ENCODE measurements around the gene CYCS.
A peak's percentile ranks its signal among the peaks of the same experiment; 100 is the strongest.
"Not testable (repeated sequence)": the region's sequence is repeated elsewhere in the genome, so short reads cannot be mapped to it uniquely, and the experiment has no call there.

The CYCS gene

DNA sequence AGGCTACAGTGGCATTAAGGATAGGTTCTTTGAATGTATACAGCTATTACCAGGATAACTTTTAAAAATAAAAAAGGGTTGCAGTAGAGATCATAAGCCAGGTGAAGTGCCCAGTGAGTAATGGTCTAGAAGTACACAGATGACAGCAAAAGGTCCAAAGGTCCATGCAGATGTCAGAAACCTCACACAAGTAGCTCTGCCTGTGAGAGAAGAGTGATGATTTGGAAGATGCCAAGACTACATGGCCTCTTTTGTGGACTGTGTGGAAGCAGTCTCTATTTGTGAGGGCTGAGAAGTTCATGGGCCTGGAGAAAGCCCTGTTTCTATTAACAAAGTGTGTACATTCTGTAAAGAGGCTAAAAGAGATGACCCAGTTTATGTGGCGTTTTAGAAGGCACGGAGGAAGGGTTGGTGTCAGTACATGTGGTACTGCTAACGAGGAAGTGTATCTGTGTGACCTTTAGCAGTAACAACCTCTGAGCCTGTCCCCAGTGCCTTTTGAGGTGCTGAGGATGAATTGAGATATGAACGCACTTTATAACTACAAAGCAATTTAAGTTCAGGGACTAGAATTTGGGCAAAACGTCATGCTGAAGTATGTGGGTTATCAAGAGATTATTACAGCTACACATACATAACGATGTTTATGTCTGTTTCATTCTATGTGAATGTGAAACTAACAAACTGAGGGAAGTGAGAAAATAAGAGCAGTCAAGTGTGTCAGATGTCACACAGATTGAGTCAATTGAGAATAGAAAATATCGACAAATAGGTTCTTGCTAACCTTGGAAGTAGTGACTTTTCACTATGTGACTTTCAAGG is 7.6 kb downstream of the CYCS start:
- DNase-seq, result no peak

GRCh38 chr7:25116621-25117020 is 8.4 kb downstream of the CYCS start:
- no peak for DNase-seq

DNA sequence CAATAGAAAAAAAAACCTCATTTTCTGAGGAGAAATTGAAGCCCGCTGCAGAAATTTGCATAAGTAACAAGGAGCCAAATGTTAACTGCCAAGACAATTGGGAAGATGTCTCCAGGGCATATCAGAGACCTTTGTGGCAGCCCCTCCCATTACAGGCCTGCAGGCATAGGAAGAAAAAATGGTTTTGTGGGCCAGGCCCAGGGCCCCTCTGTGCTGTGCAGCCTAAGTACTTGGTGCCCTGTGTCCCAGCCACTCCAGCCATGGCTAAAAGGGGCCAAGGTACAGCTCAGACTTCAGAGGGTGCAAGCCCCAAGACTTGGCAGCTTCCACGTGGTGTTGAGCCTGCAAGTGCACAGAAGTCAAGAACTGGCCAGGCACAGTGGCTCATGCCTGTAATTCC is 14.5 kb downstream of the CYCS start:
- DNase-seq, result not testable (repeated sequence)

- no peak for DNase-seq
Measured at GRCh38 chr7:25109276-25109675, 15.8 kb downstream of the CYCS start.

DNA sequence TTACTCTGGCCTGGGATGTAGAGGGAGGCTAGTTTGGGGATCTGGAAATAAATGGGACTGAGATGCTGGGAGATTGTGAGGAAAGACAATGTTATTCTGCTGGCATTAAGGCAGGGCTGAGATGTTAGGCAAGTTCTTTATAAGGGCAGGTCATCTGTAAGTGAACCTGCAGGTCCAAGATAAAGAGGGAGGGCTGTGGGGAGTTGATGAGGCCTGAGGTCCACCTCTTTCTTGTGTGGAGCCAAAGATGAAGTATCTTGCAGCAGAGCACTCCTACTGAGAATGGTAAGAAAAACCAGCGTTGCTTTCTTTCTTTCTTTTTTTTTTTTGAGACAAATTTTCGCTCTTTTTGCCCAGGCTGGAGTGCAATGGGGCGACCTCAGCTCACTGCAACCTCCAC is 19.1 kb downstream of the CYCS start:
- DNase-seq, result no peak

- DNase-seq, result no peak
Measured at GRCh38 chr7:25103773-25104172, 21.3 kb downstream of the CYCS start.

DNA sequence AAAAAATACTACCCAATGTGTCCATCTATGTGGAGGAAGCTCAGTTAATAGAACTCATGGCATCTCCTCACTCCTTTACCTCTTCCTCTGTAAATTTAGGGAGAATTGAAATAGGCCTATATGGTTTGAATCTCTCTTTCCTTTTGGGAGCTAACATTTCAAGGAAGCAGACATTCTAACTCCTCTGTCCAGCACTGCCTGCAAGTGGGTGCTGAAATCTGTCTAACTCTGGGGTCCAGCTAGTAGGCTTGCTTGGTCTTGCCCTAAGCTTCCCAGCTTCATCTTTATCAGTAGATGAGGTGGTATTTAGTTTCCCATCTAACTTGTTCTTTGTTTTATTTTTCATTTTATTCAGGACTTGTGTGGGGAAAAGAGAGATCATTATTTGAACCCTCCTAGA is 23.2 kb downstream of the CYCS start:
- no peak for DNase-seq

- peak; percentile 32 for DNase-seq
Measured at GRCh38 chr7:25098096-25099046, 26.7 kb downstream of the CYCS start.

DNA sequence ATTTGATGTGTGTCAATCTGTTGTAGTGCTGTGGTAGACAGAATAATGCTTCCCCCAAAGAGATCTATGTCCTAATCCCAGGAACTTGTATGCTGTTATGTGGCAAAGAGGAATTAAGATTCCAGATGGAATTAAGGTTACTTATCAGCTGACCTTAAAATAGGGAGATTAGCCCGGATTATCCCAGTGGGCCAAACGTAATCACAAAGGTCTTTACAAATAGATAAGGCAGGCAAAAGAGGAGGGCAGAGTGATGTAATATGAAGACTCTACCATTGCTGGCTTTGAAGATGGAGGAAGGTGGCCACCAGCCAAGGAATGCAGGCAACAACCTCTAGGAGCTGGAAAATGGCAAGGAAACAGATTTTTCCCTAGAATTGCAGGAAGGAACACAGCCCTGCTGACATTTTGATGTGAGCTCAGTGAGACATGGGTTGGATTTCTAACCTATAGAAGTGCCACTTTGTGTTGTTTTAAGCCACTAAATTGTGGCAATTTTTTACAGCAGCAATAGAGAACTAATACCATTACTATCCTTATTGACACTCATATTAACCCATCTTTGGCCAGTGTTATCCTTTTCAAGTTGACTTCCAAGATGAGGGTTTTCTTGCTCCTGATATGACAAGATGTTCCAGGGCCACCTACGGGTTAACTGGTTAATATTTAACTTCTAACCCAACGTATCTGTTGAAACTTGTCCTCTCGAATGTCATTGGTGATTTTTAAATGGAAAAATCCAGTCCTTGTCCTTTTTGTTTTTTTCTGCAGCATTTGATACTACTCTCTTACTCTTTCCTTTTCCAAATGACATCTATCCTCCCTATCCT is 29.3 kb downstream of the CYCS start:
- DNase-seq, result no peak

DNA sequence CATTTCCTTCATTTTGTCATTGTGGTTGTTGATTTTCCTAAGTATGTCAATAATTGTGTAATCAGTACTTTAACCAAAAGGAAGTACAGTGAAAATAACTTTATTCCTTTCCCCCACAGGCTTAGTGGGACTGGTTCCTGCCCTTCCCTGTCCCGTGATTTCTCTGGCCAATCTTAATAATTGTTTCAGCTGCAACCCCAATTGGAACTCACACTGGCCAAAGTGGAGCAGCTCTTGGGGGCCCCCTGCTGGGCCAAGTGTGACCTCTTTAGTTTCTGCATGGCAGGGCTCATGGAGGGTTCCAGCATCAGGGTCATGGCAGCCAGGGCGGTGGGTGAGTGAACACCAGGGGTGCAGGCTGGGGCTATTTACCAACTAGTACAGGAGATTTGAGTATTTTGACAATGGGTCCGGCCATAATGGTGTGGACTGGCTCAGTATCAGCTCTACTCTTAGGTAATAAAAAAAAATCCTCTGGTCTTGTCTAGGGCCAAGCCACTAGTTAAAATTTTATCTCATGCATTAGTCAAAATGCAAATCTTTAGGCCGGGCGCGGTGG is 31.7 kb downstream of the CYCS start:
- DNase-seq, result peak; percentile 41

GRCh38 chr7:25091779-25092178 is 33.3 kb downstream of the CYCS start:
- DNase-seq, result no peak

GRCh38 chr7:25091176-25091575 is 33.9 kb downstream of the CYCS start:
- DNase-seq, result peak; percentile 43

- DNase-seq, result no peak
Measured at GRCh38 chr7:25090374-25090773, 34.7 kb downstream of the CYCS start.

- no peak for DNase-seq
Measured at GRCh38 chr7:25087855-25088254, 37.2 kb downstream of the CYCS start.

DNA sequence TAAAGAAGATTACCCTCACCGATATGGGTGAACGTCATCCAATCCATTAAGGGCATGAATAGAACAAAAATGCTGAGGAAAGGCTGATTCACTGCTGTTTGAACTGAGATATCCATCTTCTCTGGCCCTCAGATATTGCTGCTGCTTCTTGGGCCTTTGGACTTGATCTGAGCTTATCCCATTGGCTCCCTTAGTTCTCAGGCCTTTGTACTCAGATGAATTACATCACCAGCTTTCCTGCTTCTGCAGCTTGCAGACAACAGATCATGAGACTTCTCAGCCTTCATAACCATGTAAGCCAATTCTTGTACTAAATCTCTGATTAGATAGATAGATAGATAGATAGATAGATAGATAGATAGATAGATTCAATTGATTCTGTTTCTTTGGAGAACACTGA is 40.2 kb downstream of the CYCS start:
- no peak for DNase-seq

DNA sequence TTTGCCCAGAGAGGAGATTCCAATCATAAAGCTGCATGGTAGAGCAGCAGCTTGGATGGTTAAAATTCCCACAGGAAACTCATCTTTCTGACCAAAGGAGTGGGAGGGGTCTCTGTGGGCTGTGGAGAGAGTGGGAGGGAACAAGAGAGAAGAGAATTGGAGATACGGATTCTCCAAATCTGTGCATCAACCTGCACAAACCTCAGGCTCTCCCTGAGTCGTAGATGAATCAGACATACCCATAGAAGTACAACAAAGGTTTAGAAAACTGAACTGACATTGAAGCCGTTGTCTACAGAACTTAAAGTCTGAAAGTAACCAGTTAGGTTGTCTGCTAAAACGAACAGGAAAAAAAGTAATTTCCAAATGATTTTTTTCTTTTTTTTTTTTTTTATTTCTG is 41.9 kb downstream of the CYCS start:
- DNase-seq, result no peak

GRCh38 chr7:25082041-25082440 is 43.0 kb downstream of the CYCS start:
- DNase-seq, result not testable (repeated sequence)

DNA sequence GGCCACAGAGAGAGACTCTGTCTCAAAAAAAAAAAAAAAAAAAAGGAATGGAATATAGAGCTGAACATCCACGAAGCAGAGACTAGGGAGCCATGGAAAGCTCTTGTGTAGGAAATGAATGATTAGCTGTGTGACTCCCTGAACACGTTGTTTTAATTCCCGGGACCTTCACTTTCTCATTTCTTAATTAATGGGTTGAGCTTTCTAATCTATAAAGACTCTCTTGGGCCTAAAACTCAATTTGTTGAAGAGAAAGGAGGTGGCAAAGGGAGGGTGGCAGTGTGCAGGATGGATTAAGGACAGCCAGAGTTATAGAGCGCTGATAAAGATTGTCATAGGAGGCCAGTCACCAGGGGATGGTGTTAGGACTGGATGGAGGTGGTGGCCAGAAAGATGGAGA is 48.0 kb downstream of the CYCS start:
- no peak for DNase-seq

- DNase-seq, result no peak
Measured at GRCh38 chr7:25075459-25075858, 49.6 kb downstream of the CYCS start.

DNA sequence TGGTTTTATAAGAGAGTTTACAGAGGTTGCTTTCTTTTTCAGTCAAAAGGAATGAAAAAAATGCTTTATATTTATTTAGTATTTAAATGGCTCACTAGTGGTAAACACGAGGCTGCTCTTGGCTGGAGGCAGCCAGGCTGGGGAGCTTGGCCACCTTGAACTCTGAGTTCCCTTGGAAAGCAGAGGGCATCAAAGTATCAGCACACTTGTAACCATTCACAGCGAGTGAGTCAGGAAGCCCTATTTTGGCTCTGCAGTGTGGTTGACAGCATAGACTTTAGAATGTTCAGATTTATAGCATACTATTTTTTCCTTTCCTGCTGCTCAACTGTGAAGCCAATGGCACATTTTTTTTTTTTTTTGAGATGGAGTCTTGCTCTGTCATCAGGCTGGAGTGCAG is 51.6 kb downstream of the CYCS start:
- peak; percentile 35 for DNase-seq
